ENCODE results near the gene CA10. TPM values are rescaled to one million over a fixed set of nuclear protein-coding genes. Genes with fewer than 3 reads are reported as not detected.

CA10 gene
- polyA plus RNA-seq, 6 donors from 2014 or later = not detected

DNA sequence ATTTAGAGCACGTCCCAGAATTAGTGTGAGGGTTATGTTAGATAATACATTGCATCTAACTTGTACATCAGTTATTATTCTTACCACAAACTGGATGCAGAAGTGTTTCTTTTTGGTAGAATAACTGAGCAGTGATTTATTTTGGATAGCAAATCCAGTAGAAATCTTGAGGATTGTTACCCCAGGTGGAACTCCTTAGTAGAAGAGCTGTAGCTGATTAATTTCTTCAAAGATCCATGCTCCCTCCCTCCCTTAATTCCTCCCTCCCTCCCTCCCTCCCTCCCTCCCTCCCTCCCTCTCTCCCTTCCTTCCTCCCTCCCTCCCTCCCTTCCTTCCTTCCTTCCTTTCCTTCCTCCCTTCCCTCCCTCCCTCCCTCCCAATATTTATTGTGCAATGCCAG is 337.7 kb downstream of the CA10 start:
- no peak overlapping the region for H3K4me3 Mint-ChIP-seq
- peaks cover 0 to 4% (median 0%) of the 10 kb centered on the region in 7 donors for H3K9me3 Mint-ChIP-seq
- ATAC-seq (ENCODE audit: low read depth in 2 of 2) = no peak

DNA sequence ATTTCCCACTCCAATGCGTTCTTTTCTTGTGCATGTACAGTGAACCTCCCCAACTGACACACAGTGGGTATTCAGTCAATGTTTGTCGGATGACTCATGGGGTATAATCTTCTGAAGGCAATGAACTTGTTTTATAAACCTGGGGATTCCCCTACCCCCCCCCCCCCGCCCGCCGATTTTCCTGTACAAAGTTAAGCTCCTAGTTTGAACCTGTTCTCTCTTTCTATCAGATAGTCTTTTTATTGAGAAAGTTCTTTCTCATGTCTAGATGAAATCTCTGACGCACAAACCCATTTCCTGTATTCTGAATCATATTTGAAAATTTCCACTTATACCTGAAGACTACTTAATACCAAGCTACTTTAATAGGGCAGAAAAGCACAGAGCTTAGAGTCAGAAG is 338.3 kb downstream of the CA10 start:
- no peak overlapping the region for H3K27ac Mint-ChIP-seq
- H3K36me3 Mint-ChIP-seq = no peaks in the 10 kb centered on the region
- H3K4me3 Mint-ChIP-seq = no peak overlapping the region
- peaks cover 4 to 12% (median 8%) of the 10 kb centered on the region in 3 donors for H3K27me3 Mint-ChIP-seq
- no peaks in the 10 kb centered on the region for H3K4me1 Mint-ChIP-seq
- H3K9me3 Mint-ChIP-seq = peaks cover 0 to 4% (median 0%) of the 10 kb centered on the region in 7 donors
- DNase-seq (no peak), ATAC-seq (ENCODE audit: low read depth in 2 of 2) (no peak)

More for the DNA sequence above, 337.7 kb downstream of the CA10 start:
- no peak for DNase-seq
- Mint-ChIP-seq H3K4me1 (no peaks in the 10 kb centered on the region), H3K36me3 (no peaks in the 10 kb centered on the region), H3K27ac (no peak overlapping the region), H3K27me3 (peaks cover 4 to 12% (median 8%) of the 10 kb centered on the region in 3 donors)

DNA sequence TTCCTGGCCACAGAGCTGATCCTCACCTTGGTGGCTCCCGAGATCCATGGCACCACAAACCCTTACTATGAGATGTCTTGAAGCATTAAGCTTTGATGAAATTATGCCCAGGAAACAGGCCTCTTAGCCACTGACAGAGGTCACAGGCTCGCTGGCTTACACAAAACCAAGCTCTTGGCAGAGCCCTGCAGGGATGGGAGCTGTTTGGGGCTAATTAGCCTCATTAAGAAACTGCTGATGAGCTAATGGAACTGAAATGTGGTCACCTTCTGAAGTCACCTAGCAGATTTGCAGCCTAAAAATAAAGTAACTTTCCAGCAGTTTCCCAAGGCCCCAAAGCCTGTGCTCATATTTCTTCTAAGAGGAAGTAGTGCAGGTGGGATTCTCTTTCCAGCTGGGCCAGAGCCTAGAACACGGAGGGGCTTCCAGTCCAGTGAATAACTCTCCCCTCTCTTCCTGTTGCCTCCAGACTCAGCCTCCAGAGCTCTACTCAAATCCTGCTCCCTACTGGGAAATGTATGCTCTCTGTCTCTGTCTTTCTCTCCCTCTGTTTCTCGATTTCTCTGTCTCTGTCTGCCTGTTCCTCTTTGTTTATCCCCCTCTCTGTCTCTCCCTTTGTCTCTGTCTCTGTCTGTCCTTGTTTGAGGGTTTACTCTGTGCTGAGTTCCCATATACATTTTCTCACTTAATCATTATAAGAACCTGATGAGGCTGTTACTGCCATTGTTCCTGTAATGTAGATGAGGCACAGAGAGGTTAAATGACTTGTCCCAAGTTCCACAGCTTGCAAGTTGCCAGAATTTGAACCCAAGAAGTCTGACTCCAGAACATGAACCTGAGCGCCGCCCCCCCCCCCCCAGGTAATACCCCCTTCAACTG is 338.9 kb downstream of the CA10 start:
- H3K4me3 Mint-ChIP-seq = no peak overlapping the region
- peaks cover 0 to 4% (median 1%) of the 10 kb centered on the region in 7 donors for H3K9me3 Mint-ChIP-seq
- ATAC-seq (ENCODE audit: low read depth in 2 of 2) = no peak
- no peak overlapping the region for H3K27ac Mint-ChIP-seq
- peaks cover 4 to 12% (median 8%) of the 10 kb centered on the region in 3 donors for H3K27me3 Mint-ChIP-seq
- no peaks in the 10 kb centered on the region for H3K36me3 Mint-ChIP-seq
- no peak for DNase-seq
- H3K4me1 Mint-ChIP-seq = no peaks in the 10 kb centered on the region

DNA sequence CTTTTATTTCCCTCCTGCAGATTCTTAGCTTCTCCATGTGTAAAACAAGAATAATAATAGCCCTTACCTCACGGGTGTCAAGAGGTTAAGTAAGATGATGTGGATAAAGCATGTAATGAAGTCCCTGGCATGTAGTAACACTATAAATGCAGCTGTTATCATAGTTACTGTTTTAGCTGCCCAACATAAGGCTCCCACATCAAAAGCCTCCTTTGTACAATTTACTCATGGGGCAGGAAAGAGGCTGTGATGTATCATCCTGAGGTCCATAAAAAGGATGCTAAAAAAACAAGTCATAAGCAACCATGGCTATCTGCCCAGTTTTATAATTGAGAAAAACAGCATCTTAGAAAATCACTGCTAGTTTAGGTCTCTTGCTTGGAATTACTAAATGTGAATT is 339.7 kb downstream of the CA10 start:
- no peak overlapping the region for H3K4me3 Mint-ChIP-seq
- H3K36me3 Mint-ChIP-seq = no peaks in the 10 kb centered on the region
- no peak for ATAC-seq (ENCODE audit: low read depth in 2 of 2)
- no peaks in the 10 kb centered on the region for H3K4me1 Mint-ChIP-seq
- H3K27me3 Mint-ChIP-seq = peaks cover 4 to 12% (median 8%) of the 10 kb centered on the region in 3 donors
- H3K9me3 Mint-ChIP-seq = peaks cover 0 to 4% (median 1%) of the 10 kb centered on the region in 7 donors
- no peak for DNase-seq
- no peak overlapping the region for H3K27ac Mint-ChIP-seq

GRCh38 chr17:51817955-51818354 is 340.6 kb downstream of the CA10 start:
- Mint-ChIP-seq H3K27ac (no peak overlapping the region), H3K4me1 (no peaks in the 10 kb centered on the region), H3K4me3 (no peak overlapping the region), H3K9me3 (peaks cover 0 to 4% (median 1%) of the 10 kb centered on the region in 7 donors), H3K27me3 (peaks cover 4 to 12% (median 8%) of the 10 kb centered on the region in 3 donors), H3K36me3 (no peaks in the 10 kb centered on the region)
- ATAC-seq (ENCODE audit: low read depth in 2 of 2) (no peak), DNase-seq (no peak)

DNA sequence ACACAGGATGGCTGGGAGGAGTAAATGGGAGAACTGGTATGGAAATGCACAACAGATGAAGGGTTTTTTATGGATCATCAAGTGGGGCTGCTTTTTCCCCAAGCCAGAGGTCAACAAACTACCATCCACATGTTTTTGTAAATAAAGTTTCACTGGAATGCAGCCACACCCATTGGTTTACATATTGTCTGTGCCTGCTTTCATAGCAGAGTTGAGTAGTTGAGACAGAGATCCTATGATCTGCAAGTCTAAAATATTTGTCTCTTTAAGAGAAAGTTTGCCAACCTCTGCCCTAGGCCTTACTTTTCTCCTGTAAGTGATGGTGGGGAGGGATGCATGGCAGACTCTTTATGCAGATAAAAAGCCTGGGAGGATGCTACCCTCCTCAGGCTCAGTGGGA is 341.4 kb downstream of the CA10 start:
- DNase-seq (no peak), ATAC-seq (ENCODE audit: low read depth in 2 of 2) (no peak)
- Mint-ChIP-seq H3K36me3 (no peaks in the 10 kb centered on the region), H3K9me3 (peaks cover 0 to 4% (median 1%) of the 10 kb centered on the region in 7 donors), H3K27ac (no peak overlapping the region), H3K27me3 (peaks cover 4 to 11% (median 8%) of the 10 kb centered on the region in 3 donors), H3K4me1 (no peaks in the 10 kb centered on the region), H3K4me3 (no peak overlapping the region)

GRCh38 chr17:51815097-51815496 is 343.4 kb downstream of the CA10 start:
- Mint-ChIP-seq H3K27ac (no peak overlapping the region), H3K4me1 (no peaks in the 10 kb centered on the region), H3K36me3 (no peaks in the 10 kb centered on the region), H3K4me3 (no peak overlapping the region), H3K27me3 (peaks cover 4 to 12% (median 4%) of the 10 kb centered on the region in 3 donors), H3K9me3 (peaks cover 0 to 9% (median 4%) of the 10 kb centered on the region in 7 donors)
- ATAC-seq (ENCODE audit: low read depth in 2 of 2) (no peak), DNase-seq (no peak)

DNA sequence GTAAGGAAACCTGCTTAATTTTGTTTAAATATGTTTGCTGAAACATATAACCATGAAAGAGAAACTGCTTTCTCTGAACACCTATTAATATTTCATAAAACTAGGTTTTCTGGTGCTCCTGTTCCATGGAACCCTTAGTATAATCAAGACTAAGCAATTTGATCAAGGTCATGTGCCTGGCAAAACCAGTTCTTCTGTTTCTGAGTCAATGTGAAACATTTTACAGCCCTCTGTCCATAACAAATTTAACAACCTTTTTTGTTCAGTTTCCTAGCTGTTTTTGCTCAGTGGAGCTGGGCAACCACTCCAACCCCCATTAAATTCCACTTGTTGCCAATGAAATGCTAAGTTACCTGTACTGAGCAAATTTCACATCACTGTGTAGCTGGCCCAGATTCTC is 344.0 kb downstream of the CA10 start:
- Mint-ChIP-seq H3K27ac (no peak overlapping the region), H3K4me3 (no peak overlapping the region), H3K36me3 (no peaks in the 10 kb centered on the region), H3K27me3 (peaks cover 0 to 9% (median 4%) of the 10 kb centered on the region in 3 donors), H3K9me3 (peaks cover 0 to 10% (median 2%) of the 10 kb centered on the region in 7 donors), H3K4me1 (no peaks in the 10 kb centered on the region)
- DNase-seq (no peak), ATAC-seq (ENCODE audit: low read depth in 2 of 2) (no peak)

GRCh38 chr17:51813784-51814174 is 344.7 kb downstream of the CA10 start:
- no peak for ATAC-seq (ENCODE audit: low read depth in 2 of 2)
- Mint-ChIP-seq H3K36me3 (no peaks in the 10 kb centered on the region), H3K4me3 (no peak overlapping the region), H3K27me3 (peaks cover 0 to 7% (median 4%) of the 10 kb centered on the region in 3 donors), H3K27ac (no peak overlapping the region), H3K9me3 (peaks cover 0 to 10% (median 2%) of the 10 kb centered on the region in 7 donors), H3K4me1 (no peaks in the 10 kb centered on the region)
- DNase-seq = no peak

DNA sequence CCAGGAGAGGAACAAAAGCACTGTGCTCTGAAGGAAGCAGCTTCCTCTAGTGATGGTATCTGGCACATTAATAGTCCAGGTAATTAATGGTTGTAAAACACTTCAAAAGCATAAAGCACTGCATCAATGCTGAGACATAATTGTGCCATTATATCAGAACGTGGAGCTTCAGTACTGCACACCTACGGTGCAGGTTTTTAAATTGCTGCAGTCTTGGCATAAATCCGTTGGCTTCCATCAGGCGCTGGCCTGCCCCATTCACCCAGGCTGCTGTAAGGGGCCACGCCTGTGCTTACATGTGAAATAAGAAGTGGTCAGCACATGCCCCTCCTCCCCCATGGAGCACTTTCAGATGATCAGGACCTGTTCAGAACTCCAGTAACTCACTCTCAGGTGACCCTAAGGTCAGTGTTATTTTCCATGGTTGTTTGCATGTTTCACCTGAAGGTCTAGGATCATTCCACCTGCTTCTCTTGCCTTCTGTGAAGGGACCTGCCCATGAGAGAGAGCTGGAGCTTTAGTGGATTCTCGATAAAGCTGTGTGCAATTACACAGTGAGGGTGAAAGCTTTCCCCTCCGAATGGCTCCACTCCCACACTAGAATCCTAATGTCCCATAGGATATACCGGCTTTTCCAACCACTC is 345.3 kb downstream of the CA10 start:
- H3K27ac Mint-ChIP-seq = no peak overlapping the region
- ATAC-seq (ENCODE audit: low read depth in 2 of 2) = no peak
- no peaks in the 10 kb centered on the region for H3K4me1 Mint-ChIP-seq

GRCh38 chr17:51807460-51807859 is 351.1 kb downstream of the CA10 start:
- DNase-seq = no peak
- Mint-ChIP-seq H3K36me3 (no peaks in the 10 kb centered on the region), H3K9me3 (peaks cover 0 to 15% (median 4%) of the 10 kb centered on the region in 7 donors), H3K4me1 (no peaks in the 10 kb centered on the region), H3K27me3 (peaks cover 4 to 7% (median 4%) of the 10 kb centered on the region in 3 donors), H3K4me3 (no peak overlapping the region), H3K27ac (no peak overlapping the region)
- no peak for ATAC-seq (ENCODE audit: low read depth in 2 of 2)

More for the DNA sequence above, 345.3 kb downstream of the CA10 start:
- Mint-ChIP-seq H3K36me3 (no peaks in the 10 kb centered on the region), H3K27me3 (peaks cover 0 to 7% (median 4%) of the 10 kb centered on the region in 3 donors), H3K4me3 (no peak overlapping the region), H3K9me3 (peaks cover 0 to 10% (median 2%) of the 10 kb centered on the region in 7 donors)
- no peak for DNase-seq

DNA sequence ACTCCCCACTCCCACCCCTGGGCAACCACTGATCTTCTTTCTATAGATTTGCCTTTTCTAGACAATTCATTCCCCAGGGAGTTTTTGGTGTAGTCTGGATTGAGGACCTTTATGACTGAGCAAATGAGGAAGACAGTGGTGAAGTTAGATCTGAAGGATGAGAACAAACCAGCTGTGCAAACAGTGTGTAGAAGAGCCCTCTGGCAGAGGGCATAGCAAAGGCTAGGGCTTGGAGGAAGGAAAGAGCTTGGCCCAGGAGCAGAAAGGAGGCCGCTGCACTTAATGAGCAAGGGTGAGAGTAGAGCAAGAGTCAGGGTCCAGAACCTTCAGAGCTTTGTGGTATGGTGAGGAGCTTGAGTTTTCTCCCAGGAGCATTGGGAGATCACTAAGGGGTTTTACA is 352.7 kb downstream of the CA10 start:
- no peak for DNase-seq
- H3K4me1 Mint-ChIP-seq = no peaks in the 10 kb centered on the region
- H3K9me3 Mint-ChIP-seq = peaks cover 0 to 13% (median 3%) of the 10 kb centered on the region in 7 donors
- peaks cover 0 to 7% (median 4%) of the 10 kb centered on the region in 3 donors for H3K27me3 Mint-ChIP-seq
- no peaks in the 10 kb centered on the region for H3K36me3 Mint-ChIP-seq
- no peak overlapping the region for H3K4me3 Mint-ChIP-seq
- no peak for ATAC-seq (ENCODE audit: low read depth in 2 of 2)
- H3K27ac Mint-ChIP-seq = no peak overlapping the region

- no peak overlapping the region for H3K4me3 Mint-ChIP-seq
- H3K9me3 Mint-ChIP-seq = peaks cover 0 to 11% (median 3%) of the 10 kb centered on the region in 7 donors
- peaks cover 0 to 4% (median 3%) of the 10 kb centered on the region in 3 donors for H3K27me3 Mint-ChIP-seq
- H3K4me1 Mint-ChIP-seq = no peaks in the 10 kb centered on the region
- H3K27ac Mint-ChIP-seq = no peak overlapping the region
- no peaks in the 10 kb centered on the region for H3K36me3 Mint-ChIP-seq
- no peak for ATAC-seq (ENCODE audit: low read depth in 2 of 2)
- DNase-seq = no peak
Measured at GRCh38 chr17:51805185-51805584, 353.3 kb downstream of the CA10 start.

DNA sequence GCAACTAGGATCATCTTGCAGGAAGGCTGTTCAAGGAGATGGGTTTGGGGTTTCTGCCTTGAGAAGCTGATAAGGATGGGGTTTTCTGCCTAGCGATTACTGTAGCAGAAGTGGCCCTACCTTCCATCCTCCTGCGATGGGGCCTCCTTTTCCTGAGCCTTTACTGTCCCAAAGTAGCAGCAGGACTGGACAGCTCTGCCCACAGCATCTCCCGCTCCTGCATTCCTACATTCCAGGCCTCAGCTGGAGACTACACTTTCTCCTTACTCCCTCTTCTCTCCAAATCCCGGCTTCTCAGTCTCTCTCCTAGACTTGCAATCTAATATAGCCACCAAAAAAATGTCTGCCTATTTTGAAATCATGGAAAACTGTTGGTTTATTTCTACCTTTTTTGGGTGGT is 355.4 kb downstream of the CA10 start:
- no peaks in the 10 kb centered on the region for H3K4me1 Mint-ChIP-seq
- ATAC-seq (ENCODE audit: low read depth in 2 of 2) = no peak

More for the DNA sequence above, 355.4 kb downstream of the CA10 start:
- Mint-ChIP-seq H3K9me3 (peaks cover 0 to 8% (median 3%) of the 10 kb centered on the region in 7 donors), H3K27me3 (peaks cover 0 to 4% (median 0%) of the 10 kb centered on the region in 3 donors), H3K4me3 (no peak overlapping the region), H3K36me3 (no peaks in the 10 kb centered on the region), H3K27ac (no peak overlapping the region)
- DNase-seq = no peak

All from naive B cell (primary cell).